IMR-90 (cell line): ENCODE data around the gene TACR2. TPM values are rescaled to one million over a fixed set of nuclear protein-coding genes. Genes with fewer than 3 reads are reported as not detected.

Source experiments
- ATAC-seq: fragments of 200-7000 bp; cut with Tn5 transposase; 2 replicates; pipeline ENCODE4 v1.9.1; 2020; ENCODE audit warnings: low read depth, mild to moderate bottlenecking, moderate library complexity
- BruUV-seq: library from RNA; stranded (reverse); fragments of 400-500 nt; replicated peaks from 2 replicates; lab custom pipeline; 2021; lab: Mats Ljungman, UMichigan
- CTCF ChIA-PET: fragments of 300-600 bp; formaldehyde crosslinking; extraction: SDS; loops from one replicate; lab custom pipeline; 2021; ENCODE audit warnings: antibody characterized with exemption; lab: Yijun Ruan, JAX
- POLR2A ChIA-PET: fragments of 300-600 bp; sonication (Branson Sonifier 250); formaldehyde crosslinking; loops from one replicate; lab custom pipeline; 2022; ENCODE audit warnings: antibody characterized with exemption; ENCODE audit not compliant: unreplicated experiment; lab: Charles Lee
- DNase-seq: peaks from one replicate; pipeline ENCODE4 v3.0.0; 2013
- H2AFZ ChIP-seq: replicated peaks from 2 replicates; pipeline ENCODE3; 2013; ENCODE audit warnings: low read length, mild to moderate bottlenecking; ENCODE audit not compliant: poor library complexity
- H2AK5ac ChIP-seq: 2 replicates; pipeline ENCODE4 v1.6.1; 2013; ENCODE audit warnings: low read depth, low read length, inconsistent platforms
- H2AK9ac ChIP-seq: replicated peaks from 2 replicates; pipeline ENCODE3; 2013; ENCODE audit warnings: mild to moderate bottlenecking, low read depth, low read length, moderate library complexity; ENCODE audit not compliant: poor library complexity
- H2BK120ac ChIP-seq: 2 replicates; pipeline ENCODE4 v1.6.1; 2013; ENCODE audit warnings: low read depth, low read length, inconsistent platforms
- H2BK15ac ChIP-seq: 3 replicates; pipeline ENCODE4 v1.6.1; 2013; ENCODE audit warnings: low read depth, low read length, inconsistent platforms
- H2BK20ac ChIP-seq: 2 replicates; pipeline ENCODE4 v1.6.1; 2013; ENCODE audit warnings: low read depth, mild to moderate bottlenecking, inconsistent platforms, low read length, moderate library complexity
- H2BK5ac ChIP-seq: 2 replicates; pipeline ENCODE4 v1.6.1; 2013; ENCODE audit warnings: mild to moderate bottlenecking, low read depth, low read length, inconsistent platforms; ENCODE audit not compliant: poor library complexity, severe bottlenecking
- H3K14ac ChIP-seq: replicated peaks from 2 replicates; pipeline ENCODE4 v1.6.1; 2013; ENCODE audit warnings: low read depth, low read length, inconsistent platforms
- H3K18ac ChIP-seq: 2 replicates; pipeline ENCODE4 v1.6.1; 2013; ENCODE audit warnings: low read depth, low read length, control low read depth
- H3K23ac ChIP-seq: 2 replicates; pipeline ENCODE4 v1.6.1; 2013; ENCODE audit warnings: low read depth, low read length, inconsistent platforms
- H3K27ac ChIP-seq: 2 replicates; pipeline ENCODE4 v1.5.1; 2013; ENCODE audit warnings: mild to moderate bottlenecking, control low read depth, low read length; ENCODE audit not compliant: insufficient read depth
- H3K27me3 ChIP-seq: 2 replicates; pipeline ENCODE4 v1.6.1; 2013; ENCODE audit warnings: low read length; ENCODE audit not compliant: control insufficient read depth, insufficient read depth
- H3K36me3 ChIP-seq: 2 replicates; pipeline ENCODE4 v1.6.1; 2013; ENCODE audit warnings: low read length, mixed read lengths; ENCODE audit not compliant: control insufficient read depth, insufficient read depth
- H3K4ac ChIP-seq: 2 replicates; pipeline ENCODE4 v1.6.1; 2013; ENCODE audit warnings: low read depth, low read length, inconsistent platforms
- H3K4me1 ChIP-seq: 2 replicates; pipeline ENCODE4 v1.6.1; 2013; ENCODE audit warnings: low read length, mixed read lengths; ENCODE audit not compliant: control insufficient read depth, insufficient read depth
- H3K4me2 ChIP-seq: 2 replicates; pipeline ENCODE4 v1.6.1; 2013; ENCODE audit warnings: low read depth, mild to moderate bottlenecking, control low read depth, low read length, moderate library complexity
- H3K4me3 ChIP-seq: 2 replicates; pipeline ENCODE4 v1.5.1; 2013; ENCODE audit warnings: low read depth, mild to moderate bottlenecking, control low read depth, low read length, moderate library complexity; ENCODE audit not compliant: insufficient read depth
- H3K56ac ChIP-seq: 2 replicates; pipeline ENCODE4 v1.6.1; 2013; ENCODE audit warnings: low read length, inconsistent platforms; ENCODE audit not compliant: insufficient read depth; ENCODE audit errors: extremely low read depth
- H3K79me1 ChIP-seq, 2 experiments: 2 replicates each; pipeline ENCODE4 v1.6.1; 2013; ENCODE audit warnings: low read length in 2 of 2, inconsistent platforms in 1 of 2, low read depth in 1 of 2
- H3K9ac ChIP-seq: 2 replicates; pipeline ENCODE4 v1.6.1; 2013; ENCODE audit warnings: low read depth, low read length, control low read depth
- H3K9me1 ChIP-seq: 2 replicates; pipeline ENCODE4 v1.6.1; 2013; ENCODE audit warnings: low read length, inconsistent platforms; ENCODE audit not compliant: insufficient read depth
- H3K9me3 ChIP-seq: 2 replicates; pipeline ENCODE4 v1.6.1; 2013; ENCODE audit warnings: low read length; ENCODE audit not compliant: control insufficient read depth, insufficient read depth
- H4K20me1 ChIP-seq: 2 replicates; pipeline ENCODE4 v1.6.1; 2013; ENCODE audit warnings: low read length, inconsistent platforms; ENCODE audit not compliant: insufficient read depth
- H4K5ac ChIP-seq: 2 replicates; pipeline ENCODE4 v1.6.1; 2013; ENCODE audit warnings: mild to moderate bottlenecking, low read depth, low read length, control low read depth
- H4K8ac ChIP-seq, 2 experiments: 2 replicates each; pipeline ENCODE4 v1.6.1; 2013; ENCODE audit warnings: low read depth in 2 of 2, low read length in 2 of 2, control low read depth in 1 of 2, inconsistent platforms in 1 of 2
- H4K91ac ChIP-seq: 2 replicates; pipeline ENCODE4 v1.6.1; 2013; ENCODE audit warnings: low read depth, low read length, inconsistent platforms; ENCODE audit not compliant: insufficient read depth
- BHLHE40 ChIP-seq: fragments of 150-350 bp; IDR thresholded peaks from 2 replicates; pipeline ENCODE4 v1.6.1; 2016; ENCODE audit warnings: mild to moderate bottlenecking, low read depth, low read length
- CEBPB ChIP-seq: IDR thresholded peaks from 2 replicates; pipeline ENCODE4 v1.6.1; 2012; ENCODE audit warnings: low read depth, low read length, improper control_type of control experiment
- MXI1 ChIP-seq: IDR thresholded peaks from 2 replicates; pipeline ENCODE4 v1.6.1; 2012; ENCODE audit warnings: low read depth, mild to moderate bottlenecking, low read length, moderate library complexity, borderline replicate concordance
- NFE2L2 ChIP-seq: fragments of 150-350 bp; IDR thresholded peaks from 2 replicates; pipeline ENCODE4 v1.6.1; 2016; ENCODE audit warnings: low read depth, mild to moderate bottlenecking, low read length
- POLR2A ChIP-seq: IDR thresholded peaks from 2 replicates; pipeline ENCODE4 v1.6.1; 2012; ENCODE audit warnings: mild to moderate bottlenecking, low read depth, low read length
- RAD21 ChIP-seq: IDR thresholded peaks from 2 replicates; pipeline ENCODE4 v1.6.1; 2012; ENCODE audit warnings: low read length, improper control_type of control experiment
- USF2 ChIP-seq: fragments of 150-350 bp; IDR thresholded peaks from 2 replicates; pipeline ENCODE4 v1.6.1; 2017; ENCODE audit warnings: mild to moderate bottlenecking, antibody characterized with exemption, low read length, low read depth
- WGBS, 2 experiments: methylation state at CpG; one replicate each; pipeline versions ENCODE4 v1.1.5 to v1.1.7; 2013; ENCODE audit warnings: missing lambda C conversion rate in 2 of 2; ENCODE audit not compliant: insufficient read length in 1 of 2; ENCODE audit errors: extremely low coverage in 2 of 2; 5-methylcytosine and 5-hydroxymethylcytosine counted together
- dilution Hi-C: fragments of 300-500 bp; cut with HindIII; formaldehyde crosslinking; loops from one replicate; pipeline ENCODE4 v1.14.3; 2018; ENCODE audit warnings: low sequenced_read_pairs; ENCODE audit not compliant: unreplicated experiment
- in situ Hi-C: fragments of 300-500 bp; cut with MboI; formaldehyde crosslinking; loops from 3 replicates; pipeline ENCODE4 v1.14.3; 2019; ENCODE audit warnings: low sequenced_read_pairs, inconsistent platforms, mixed read lengths
- intact Hi-C: fragments of 100-400 bp; cut with micrococcal nuclease; formaldehyde crosslinking; loops from 2 replicates; pipeline ENCODE4 v1.10.0; 2022
- polyA plus RNA-seq, 3 experiments: library from polyadenylated mRNA; depleted of rRNA; stranded (reverse); fragments of >200 nt; gene quantifications; 2 replicates each; pipeline ENCODE4 v1.2.3, GENCODE V29; 2012; ENCODE audit warnings: low replicate concordance in 1 of 3
- total RNA-seq: library from RNA; depleted of rRNA; stranded (reverse); fragments of >200 nt; gene quantifications from 2 replicates; pipeline ENCODE4 v1.2.3, GENCODE V29; 2012

Gene TACR2
- total and polyA plus RNA-seq, 2 of the 4 experiments (the other 2 are of a cell fraction) = not detected

DNA sequence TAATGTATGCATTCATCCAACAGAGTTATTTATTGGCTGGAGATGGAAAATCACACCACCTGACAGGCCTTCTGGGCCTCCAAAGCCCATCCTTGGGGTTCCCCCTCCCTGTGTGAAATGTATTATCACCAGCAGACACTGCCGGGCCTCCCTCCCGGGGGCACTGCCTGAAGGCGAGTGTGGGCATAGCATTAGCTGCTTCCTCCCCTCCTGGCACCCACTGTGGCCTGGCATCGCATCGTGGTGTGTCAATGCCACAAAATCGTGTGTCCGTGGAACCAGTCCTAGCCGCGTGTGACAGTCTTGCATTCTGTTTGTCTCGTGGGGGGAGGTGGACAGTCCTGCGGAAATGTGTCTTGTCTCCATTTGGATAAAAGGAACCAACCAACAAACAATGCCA, 15.3 kb downstream of the TACR2 start:
- ATAC-seq (no peak), DNase-seq (no peak)
- Histone ChIP-seq H3K4me1 (peaks cover 19% of the 10 kb centered on the region), H2BK120ac (no peak overlapping the region), H2BK5ac (no peak overlapping the region), H2AK9ac (no peak overlapping the region), H2BK20ac (no peak overlapping the region), H3K9ac (no peak overlapping the region), H4K8ac (no peak overlapping the region), H2AFZ (no peak overlapping the region), H3K14ac (no peak overlapping the region), H3K18ac (no peak overlapping the region), H4K91ac (no peak overlapping the region), H3K4ac (no peak overlapping the region), H3K27me3 (no peaks in the 10 kb centered on the region), H3K27ac (no peak overlapping the region), H4K5ac (no peak overlapping the region), H4K20me1 (peaks cover 9% of the 10 kb centered on the region; the same call in 1 of the 2 replicates), H3K4me2 (no peak overlapping the region), H3K56ac (no peak overlapping the region), H3K79me1 (peaks cover 0 to 8% of the 10 kb centered on the region in 2 experiments; a peak in 1 of 4 replicates), H2BK15ac (no peak overlapping the region), H3K36me3 (peaks cover 19% of the 10 kb centered on the region), H3K23ac (no peak overlapping the region), H3K9me1 (peaks cover 20% of the 10 kb centered on the region), H3K4me3 (no peak overlapping the region), H2AK5ac (no peak overlapping the region), H3K9me3 (no peaks in the 10 kb centered on the region)
- TSS peak; percentile 97 for BruUV-seq
- no CpG with 5 or more reads among the region's 11 CpGs for WGBS, 2 experiments
- dilution Hi-C loops (no loop called here), in situ Hi-C loops (no loop called here), intact Hi-C loops (no loop called here)
- ChIA-PET POLR2A (no interaction called here), CTCF (no interaction called here)
- TF ChIP-seq BHLHE40 (no peak), CEBPB (no peak), MXI1 (no peak), RAD21 (no peak), POLR2A (no peak), NFE2L2 (no peak), USF2 (no peak)
